ENCODE measurements around the gene DPP6. TPM values are rescaled to one million over a fixed set of nuclear protein-coding genes. Genes with fewer than 3 reads are reported as not detected.

Gene DPP6
- 0.25 TPM in 1 of 2 replicates, not detected in the other for total RNA-seq

DNA sequence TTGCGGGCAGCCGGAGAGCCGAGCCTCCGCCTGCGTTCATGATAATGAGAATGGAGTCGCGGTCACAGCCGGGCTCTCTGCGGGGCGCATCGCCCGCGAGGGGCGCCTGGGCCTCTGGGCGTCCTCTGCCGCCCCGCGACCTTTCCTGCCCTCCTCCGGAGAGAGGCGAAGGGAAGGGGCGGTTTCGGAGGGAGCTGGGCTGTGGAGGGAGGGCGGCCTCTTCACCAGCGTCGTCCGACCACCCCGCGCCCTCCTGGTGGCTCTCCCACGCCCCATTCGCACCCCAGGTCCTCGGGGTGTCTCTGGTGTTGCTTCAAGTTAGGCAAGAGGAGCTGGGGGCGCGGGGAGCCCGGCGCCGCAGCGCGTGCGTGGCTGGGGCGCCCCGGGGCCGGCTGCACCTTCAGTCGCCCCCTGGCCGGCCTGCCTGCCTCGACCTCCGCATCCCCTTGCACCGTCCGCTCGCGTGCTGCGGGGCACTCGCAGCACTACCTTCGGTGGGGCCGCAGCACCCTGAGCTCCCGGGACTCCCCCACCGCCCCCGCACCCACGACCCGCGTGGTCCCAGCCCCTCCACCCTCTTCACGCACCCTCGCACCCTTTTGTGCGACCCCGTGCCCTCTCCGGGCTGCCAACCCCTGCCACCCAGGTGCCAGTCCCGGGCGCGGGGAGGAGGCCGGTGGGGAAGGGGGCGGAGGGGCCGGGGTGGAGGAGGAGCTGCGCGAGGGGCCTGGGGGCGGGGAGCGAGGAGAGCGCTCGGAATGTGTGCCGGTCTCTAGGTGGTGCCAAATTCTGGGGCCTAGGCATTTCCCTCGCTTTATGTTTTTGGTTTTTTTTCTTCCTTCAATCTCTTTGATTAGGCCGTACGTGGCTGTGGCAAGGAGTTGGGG, at the start of gene DPP6:
TSS of gene DPP6 (plus strand) at position 756 of the 887 bp plus-strand sequence.

Measured in mesangial cell (primary cell).